Left colon (tissue), 2 donors: Measurements from ENCODE around the gene FHL3. TPM values are rescaled to one million over a fixed set of nuclear protein-coding genes. Genes with fewer than 3 reads are reported as not detected.

Experiments
- ATAC-seq: fragments of 200-7000 bp; cut with Tn5 transposase; one replicate; pipeline ENCODE4 v1.9.1; 2020; ENCODE audit warnings: mild to moderate bottlenecking, moderate library complexity
- DNase-seq, 2 donors: peaks; one replicate each; pipeline ENCODE4 v3.0.0-alpha.2; 2020
- intact Hi-C, 2 donors: fragments of 100-400 bp; cut with DNase I in 1 of 2; cut with micrococcal nuclease in 1 of 2; formaldehyde crosslinking; loops; one replicate each; pipeline versions ENCODE4 v1.11.2 to v1.14.0; 2022; cut with DNase I, micrococcal nuclease
- total RNA-seq, 2 donors: library from RNA; stranded (reverse); fragmentation: NEBNext Ultra II Directional; extraction: Animal tissue kit (Norgen Biotek cat#: 25700); gene quantifications; one replicate each; pipeline ENCODE4 v1.2.1, GENCODE V29; 2021
- donor health status: DM: no; HTN: no; CAD: no.
- donor health status: DM: yes; HTN: yes; CAD: no.

Gene FHL3
- total RNA-seq, 2 donors from 2014 or later = 2.5 to 6.8 TPM

GRCh38 chr1:38018864-38019343 lies 13.6 kb upstream of the FHL3 start:
- intact Hi-C loops = no loop called here
- ATAC-seq (peak; percentile 49), DNase-seq (no peak)

- ATAC-seq = no peak
- intact Hi-C loops = no loop called here
- peak in 1 of 2 donors; percentile 59 for DNase-seq
Measured at GRCh38 chr1:38015978-38016725, 10.8 kb upstream of the FHL3 start.

- no peak for ATAC-seq
- intact Hi-C loops = no loop called here
- DNase-seq = no peak
Measured at GRCh38 chr1:38014724-38015424, 9.6 kb upstream of the FHL3 start.

GRCh38 chr1:38014171-38014570 lies 8.9 kb upstream of the FHL3 start:
- ATAC-seq (no peak), DNase-seq (no peak)
- intact Hi-C loops = no loop called here

- no peak for DNase-seq
- ATAC-seq = no peak
- intact Hi-C loops = no loop called here
Measured at GRCh38 chr1:38013227-38013622, 7.9 kb upstream of the FHL3 start.

- intact Hi-C loops = no loop called here
- DNase-seq = peak; percentile 91 to 97
Measured at GRCh38 chr1:38012363-38013226, 7.3 kb upstream of the FHL3 start, which contains the start of gene UTP11. UTP11 (plus strand) TSS chr1:38012734; CDS start chr1:38012803, 69 bp downstream.

GRCh38 chr1:38009841-38010180 lies 4.5 kb upstream of the FHL3 start:
- intact Hi-C loops = no loop called here
- DNase-seq (no peak), ATAC-seq (no peak)

More at GRCh38 chr1:38012363-38013226, 7.3 kb upstream of the FHL3 start, which contains the start of gene UTP11:
- peak; percentile 97 for ATAC-seq

GRCh38 chr1:38009088-38009840 lies 4.0 kb upstream of the FHL3 start:
- ATAC-seq (no peak), DNase-seq (no peak)
- intact Hi-C loops = no loop called here

- DNase-seq (no peak), ATAC-seq (no peak)
- intact Hi-C loops = no loop called here
Measured at GRCh38 chr1:38006008-38006828, 904 bp upstream of the FHL3 start.

- no peak for ATAC-seq
- intact Hi-C loops = no loop called here
- DNase-seq = no peak
Measured at GRCh38 chr1:38004284-38005108, 818 bp downstream of the FHL3 start.

GRCh38 chr1:38003261-38004250 lies 1.8 kb downstream of the FHL3 start:
- DNase-seq = peak in 1 of 2 donors; percentile 42
- intact Hi-C loops = no loop called here
- no peak for ATAC-seq

- intact Hi-C loops = no loop called here
- DNase-seq = no peak
- no peak for ATAC-seq
Measured at GRCh38 chr1:38000529-38001455, 4.5 kb downstream of the FHL3 start.

- ATAC-seq = no peak
- no peak for DNase-seq
- intact Hi-C loops = no loop called here
Measured at GRCh38 chr1:38000233-38000528, 5.1 kb downstream of the FHL3 start.

- DNase-seq = peak in 1 of 2 donors; percentile 45
- ATAC-seq = no peak
- intact Hi-C loops = no loop called here
Measured at GRCh38 chr1:37999430-38000232, 5.7 kb downstream of the FHL3 start.
